ENCODE data around the gene INSL3.
A peak's percentile ranks its signal among the peaks of the same experiment; 100 is the strongest.

INSL3 gene

DNA sequence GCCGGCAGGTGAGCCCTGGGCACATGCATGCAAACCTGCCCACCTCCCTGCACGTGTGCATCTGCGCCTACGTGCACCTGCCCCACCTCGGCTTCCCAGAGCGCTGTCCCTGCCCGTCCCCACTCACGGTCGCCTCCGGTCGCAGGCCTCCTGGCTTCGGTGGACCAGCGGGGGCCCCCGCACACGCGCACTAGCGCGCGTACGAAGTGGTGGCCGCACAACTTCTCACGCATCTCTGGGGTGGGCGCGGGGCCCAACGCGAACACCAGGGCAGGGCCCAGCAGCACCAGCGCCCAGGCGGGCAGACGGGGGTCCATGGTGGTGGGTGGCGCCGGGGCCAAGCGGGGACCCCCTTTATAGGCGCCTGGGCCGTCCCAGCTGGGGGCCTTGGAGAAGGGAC is at the start of gene INSL3:
INSL3 (minus strand) TSS at position 330 of the 400 bp plus-strand sequence; CDS start at position 317, 13 bp downstream.
- no peak for DNase-seq

DNA sequence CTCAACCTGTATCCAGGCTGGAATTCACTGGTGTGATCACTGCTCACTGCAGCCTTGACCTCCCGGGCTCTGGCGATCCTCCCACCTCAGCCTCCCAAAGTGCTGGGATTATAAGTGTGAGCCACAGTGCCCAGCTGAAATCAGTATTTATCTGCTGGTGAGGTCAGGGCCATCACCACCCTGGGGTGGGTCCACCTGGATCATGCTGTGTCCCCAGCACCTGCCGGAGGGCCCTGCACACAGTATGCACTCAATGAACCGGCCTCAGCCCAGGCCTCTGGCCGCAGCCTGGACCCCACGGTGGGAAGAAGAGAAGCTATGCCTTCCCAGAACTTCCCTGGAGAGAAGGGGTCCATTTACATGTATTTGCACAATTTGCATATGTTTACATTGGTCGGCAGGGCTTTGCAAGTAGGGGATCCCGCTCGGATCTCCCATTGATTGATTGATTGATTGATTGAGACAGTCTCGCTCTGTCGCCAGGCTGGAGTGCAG is 47.8 kb upstream of the INSL3 start:
- no peak for DNase-seq

GRCh38 chr19:17868669-17869068 is 47.4 kb upstream of the INSL3 start:
- no peak for DNase-seq

DNA sequence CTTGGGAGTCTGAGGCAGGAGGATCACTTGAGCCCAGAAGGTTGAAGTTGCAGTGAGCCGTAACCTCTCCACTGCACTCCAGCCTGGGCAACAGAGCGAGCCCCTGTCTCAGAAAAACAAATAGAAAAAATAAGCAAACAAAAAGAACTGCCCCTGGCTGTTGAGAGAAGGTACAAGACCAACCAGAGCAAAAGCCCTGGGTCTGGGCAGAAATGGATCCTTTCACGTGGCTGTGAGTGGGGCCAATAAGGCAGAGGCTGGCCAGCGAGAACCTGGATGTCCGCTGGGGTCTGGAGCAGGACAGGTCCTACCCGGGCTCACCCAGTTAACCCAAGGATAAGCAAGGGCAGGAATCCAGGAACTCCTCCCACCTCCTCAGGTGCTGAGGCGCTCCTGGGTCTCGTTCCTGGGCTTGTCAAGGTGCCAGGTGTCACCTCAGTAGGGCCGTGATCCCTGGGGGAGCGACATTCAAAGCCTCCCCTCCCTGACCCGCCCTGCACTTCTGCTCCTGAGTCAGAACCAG is 45.7 kb upstream of the INSL3 start:
- no peak for DNase-seq

GRCh38 chr19:17866312-17866963 is 45.1 kb upstream of the INSL3 start:
- no peak for DNase-seq

DNA sequence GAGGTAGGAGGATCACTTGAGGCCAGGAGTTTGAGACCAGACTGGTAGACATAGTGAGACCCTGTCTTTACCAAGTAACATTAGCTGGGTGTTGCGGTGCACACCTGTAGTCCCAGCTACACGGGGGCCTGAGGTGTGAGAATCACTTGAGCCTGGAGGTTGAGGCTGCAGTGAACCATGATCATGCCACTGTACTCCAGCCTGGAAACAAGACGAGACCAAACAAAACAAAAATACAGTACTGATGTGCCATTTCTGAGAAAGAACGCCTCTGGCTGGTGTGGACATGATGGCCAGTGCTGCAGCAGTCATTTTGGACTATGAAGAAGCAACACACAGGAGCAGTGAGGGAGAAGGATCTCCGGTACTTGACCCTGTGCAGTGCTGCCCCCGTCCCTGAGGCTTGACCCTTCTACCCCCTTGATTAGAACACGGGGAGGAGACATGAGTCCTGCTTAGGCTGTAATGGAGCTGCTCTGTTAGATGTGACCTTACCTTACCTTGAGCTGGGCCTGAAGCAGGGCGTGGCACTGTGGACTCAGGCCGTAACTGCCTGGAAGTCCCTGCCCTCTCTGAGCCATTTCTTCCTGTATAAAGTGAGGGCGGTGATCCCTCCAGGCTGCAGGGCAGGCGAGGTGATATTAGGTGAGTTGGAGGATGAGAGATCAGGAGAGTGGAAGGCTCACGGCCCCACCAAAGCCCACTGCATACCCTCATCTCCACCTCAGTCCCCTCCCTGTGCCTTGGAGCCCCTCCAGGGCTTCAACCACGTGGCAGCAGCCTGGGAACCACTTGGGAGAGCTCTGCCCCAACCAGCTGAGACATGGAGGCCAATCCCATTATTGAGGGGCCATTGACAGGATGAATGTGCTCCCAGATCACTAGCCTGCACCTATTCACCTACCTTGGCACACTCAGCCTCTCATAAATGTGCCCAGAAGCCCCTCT is 44.3 kb upstream of the INSL3 start:
- DNase-seq: no peak

GRCh38 chr19:17863520-17864182 is 42.3 kb upstream of the INSL3 start:
- DNase-seq: no peak

GRCh38 chr19:17862711-17863519 is 41.6 kb upstream of the INSL3 start:
- DNase-seq: no peak

GRCh38 chr19:17861542-17862402 is 40.5 kb upstream of the INSL3 start:
- DNase-seq: no peak

- DNase-seq: no peak
Observed at GRCh38 chr19:17860993-17861360, 39.7 kb upstream of the INSL3 start.

DNA sequence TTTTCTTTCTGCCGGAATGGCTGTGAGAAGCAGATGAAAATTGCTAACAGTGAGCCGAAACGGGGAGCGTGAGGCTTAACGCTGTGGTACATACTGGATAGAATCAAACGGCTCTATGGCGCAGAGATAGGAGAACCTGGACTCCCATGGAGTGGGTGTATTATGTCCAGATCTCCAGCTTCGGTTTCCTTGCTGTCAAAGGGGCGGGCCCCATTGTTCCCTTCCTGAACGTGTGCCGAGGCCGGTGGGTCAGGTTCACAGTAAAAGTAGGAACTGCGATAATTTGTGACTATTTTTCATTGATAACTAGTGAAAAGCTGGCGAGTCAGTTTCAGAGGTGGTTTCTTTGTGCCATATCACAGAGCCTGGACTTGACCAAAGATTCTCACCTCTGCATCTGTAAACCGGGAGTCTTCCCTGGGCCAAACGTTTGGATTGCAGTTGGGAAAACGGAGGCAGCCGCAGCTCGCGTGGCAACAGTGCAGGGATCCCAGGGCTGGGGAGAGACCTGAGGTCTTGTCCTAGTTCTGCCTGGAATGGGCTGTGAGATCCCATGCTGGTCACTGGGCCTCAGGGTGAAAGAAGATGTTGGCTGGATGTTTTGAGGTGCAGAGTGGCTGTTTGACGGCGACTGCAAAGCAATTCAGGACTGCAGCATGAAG is 39.1 kb upstream of the INSL3 start:
- DNase-seq: no peak

DNA sequence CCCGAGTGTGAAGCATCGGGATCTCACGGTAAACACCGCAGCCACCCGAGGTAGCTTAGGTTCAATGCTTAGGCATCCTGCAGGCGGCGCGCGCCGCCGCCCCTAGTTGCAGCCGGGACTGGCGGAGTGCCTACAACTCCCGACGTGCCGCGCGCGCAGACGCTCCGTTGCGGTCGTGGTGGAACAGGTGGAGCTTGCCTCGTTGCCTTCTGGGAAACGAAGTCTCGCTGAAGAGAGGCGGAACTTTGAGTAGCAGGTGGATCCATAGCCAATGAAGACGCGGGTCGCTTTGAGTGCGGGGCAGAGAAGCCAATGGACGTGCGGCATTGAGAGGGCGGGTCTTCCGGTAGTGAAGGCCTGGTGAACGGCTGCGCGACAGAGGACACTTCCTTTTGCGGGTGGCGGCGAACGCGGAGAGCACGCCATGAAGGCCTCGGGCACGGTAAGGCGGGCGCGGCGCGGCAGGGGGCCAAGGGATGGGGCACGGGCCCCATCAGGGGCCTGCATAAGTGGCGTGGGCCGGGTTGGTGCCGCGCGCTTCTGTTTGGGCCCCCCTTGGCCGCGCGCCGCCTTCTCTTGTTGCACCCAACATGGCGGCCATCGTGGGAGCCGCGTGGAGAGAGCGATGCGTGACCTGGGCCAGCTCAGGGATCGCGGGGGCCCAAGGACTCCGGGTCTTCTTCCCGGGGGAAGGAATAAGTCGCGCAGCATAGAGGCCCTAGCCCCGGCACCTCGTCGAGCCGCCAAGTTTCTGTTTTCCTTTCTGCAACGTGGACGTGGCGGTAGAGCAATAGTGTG is 38.4 kb upstream of the INSL3 start, which contains the start of gene RPL18A:
RPL18A (plus strand) TSS at position 378 of the 798 bp plus-strand sequence; CDS start at position 425, 47 bp downstream.
- peak; percentile 100 for DNase-seq

DNA sequence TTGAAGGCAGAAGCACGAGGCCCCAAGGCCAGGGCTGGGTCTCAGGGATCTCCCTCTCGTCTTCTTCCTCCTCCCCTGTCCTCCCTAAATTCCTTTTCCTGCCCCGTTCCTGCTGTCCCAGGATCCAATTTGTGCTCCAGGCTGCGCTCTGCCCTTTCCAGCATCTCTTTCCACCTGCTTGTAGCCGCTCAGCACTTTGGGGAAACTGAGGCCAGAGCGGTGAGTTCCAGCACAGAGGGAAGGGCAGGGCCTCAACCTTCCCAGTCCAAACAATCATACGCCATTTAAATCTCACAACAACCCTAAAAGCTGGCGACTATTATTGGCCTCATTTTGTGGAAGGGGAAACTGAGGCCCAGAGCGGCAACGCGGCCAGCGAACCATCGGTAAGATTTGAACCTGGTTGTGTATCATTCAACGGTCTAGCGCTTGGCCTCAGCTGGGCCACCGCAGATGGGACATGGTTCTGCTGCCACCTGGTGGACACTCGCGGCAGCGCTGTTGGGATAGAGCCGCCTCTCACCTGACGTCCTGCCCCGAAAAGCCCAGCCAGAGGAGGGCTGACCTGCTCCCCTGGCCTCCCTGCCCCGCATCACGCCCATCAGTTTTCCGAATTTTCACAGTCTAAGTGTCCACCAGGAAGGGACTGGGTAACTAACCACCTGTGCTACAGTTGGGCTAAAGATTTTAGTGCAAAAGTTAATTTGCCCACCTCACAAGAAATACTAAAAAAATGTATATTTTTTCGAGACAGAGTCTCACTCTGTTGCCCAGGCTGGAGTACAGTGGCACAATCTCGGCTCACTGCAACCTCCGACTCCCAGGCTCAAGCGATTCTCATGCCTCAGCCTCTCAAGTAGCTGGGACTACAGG is 34.2 kb upstream of the INSL3 start:
- DNase-seq: peak; percentile 84 to 90

DNA sequence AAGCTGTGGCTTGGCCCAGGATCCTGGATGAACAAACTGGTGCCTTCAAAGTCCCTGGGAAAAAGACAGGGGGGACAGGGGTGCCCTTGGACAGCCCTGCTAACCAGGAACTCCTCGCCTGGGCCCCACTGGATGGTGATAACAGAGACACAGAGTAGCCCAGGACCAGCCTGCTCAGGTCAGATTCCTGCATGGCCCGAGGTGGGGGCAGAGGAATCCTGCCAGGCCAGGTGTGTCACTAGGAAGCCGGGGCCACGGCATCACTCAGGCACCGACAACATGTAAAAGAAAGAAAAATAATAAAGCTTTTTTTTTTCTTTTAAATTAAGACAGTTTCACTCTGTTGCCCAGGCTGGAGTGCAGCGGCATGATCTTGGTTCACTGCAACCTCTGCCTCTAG is 32.7 kb upstream of the INSL3 start:
- no peak for DNase-seq

GRCh38 chr19:17848595-17849292 is 27.4 kb upstream of the INSL3 start:
- DNase-seq: peak in 1 of 2 donors; percentile 29

DNA sequence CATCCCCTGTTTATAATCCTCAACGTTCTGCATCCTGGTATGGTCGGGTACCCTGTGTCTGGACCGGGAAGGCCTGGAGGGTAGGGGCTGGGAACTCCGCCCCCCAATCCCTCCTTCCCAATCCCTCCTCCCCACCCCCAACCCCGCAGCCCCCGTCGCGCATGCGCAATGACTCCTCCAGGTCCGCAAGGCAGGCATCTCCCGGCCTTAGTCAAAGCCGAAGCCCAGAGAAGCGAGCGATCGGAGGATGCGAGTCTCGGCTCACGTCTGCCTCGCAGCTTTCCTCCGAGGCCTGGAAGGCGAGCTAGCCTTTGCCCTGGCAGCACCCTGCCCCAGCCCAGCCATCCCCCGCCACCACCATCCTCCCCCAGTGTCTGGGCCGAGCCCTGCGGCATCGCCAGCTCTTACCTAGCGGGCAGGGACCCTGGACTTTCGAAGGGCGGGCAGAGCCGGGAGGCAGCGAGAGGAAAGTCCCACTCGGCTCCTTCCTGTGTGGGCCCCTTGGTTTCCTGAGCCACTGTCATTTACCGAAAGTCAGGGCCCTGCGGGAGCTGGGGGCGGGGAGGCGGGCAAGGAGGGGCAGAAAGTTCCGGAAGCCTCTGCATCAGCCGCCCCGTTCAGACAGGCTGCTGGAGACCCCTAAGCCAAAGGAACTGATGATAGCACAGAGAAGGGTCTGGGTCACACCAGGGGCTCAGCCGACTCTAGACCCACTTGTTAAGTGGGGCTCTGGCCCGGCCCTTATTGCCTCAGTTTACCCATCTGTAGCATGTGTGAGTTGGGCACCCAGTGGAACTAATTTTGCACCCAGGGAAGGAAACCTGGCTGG is 26.4 kb upstream of the INSL3 start, which contains the start of gene JAK3:
JAK3 (minus strand) TSS at position 445 of the 829 bp plus-strand sequence. CDS start 3,565 bp downstream, outside the sequence.
- DNase-seq: peak; percentile 93 to 95

DNA sequence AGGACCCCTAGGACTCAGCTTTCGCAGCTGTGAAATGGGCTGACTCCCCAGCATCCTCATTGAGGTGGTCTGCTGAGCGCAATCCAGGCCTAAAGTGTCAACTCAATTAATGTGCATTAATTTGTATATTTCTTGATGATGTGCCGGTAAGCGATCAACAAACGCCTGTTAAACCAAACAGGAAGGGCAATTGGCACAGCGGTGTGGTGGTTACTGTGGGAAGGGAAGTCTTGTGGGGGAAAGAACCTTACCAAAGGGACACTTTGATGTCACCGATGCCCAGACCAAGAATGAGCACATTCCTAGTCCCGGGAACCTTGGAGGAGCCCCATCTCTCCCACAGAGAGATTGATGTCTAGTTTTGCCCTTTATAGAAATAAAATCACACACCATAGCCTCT is 24.8 kb upstream of the INSL3 start:
- DNase-seq: peak; percentile 54 to 79
